ENCODE data around the gene DTWD2. TPM values are rescaled to one million over a fixed set of nuclear protein-coding genes. Genes with fewer than 3 reads are reported as not detected.

Gene DTWD2
- total and polyA plus RNA-seq, 2 of the 4 experiments (the other 2 are of a cell fraction), result 1.2 to 1.8 TPM

DNA sequence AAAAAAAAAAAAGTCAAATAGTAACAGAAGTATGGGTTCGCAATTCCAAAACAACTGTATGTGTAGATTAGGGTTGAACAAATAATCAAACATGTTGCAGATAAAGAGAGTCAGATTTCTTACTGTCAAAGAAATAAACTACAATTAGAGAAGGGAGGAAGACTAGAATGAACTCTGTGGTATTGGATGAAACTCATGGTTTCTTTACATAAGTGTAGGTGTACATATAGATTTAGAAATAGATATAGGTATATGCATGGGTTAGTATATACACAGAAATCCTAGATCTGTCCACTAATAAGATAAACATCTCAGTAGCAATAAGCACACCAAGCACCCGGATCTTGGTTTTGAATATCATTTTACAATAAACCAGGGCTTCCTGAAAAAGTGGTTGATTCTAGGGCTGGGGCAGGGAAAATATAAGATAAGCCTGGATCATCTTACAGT, 21.3 kb downstream of the DTWD2 start:
- H3K9ac ChIP-seq (ENCODE audit: low read depth, low read length), result no peak overlapping the region
- TF ChIP-seq, protein P1, sequence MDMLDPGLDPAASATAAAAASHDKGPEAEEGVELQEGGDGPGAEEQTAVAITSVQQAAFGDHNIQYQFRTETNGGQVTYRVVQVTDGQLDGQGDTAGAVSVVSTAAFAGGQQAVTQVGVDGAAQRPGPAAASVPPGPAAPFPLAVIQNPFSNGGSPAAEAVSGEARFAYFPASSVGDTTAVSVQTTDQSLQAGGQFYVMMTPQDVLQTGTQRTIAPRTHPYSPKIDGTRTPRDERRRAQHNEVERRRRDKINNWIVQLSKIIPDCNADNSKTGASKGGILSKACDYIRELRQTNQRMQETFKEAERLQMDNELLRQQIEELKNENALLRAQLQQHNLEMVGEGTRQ (IDR thresholded peaks at IDR 0.05; ENCODE audit: low read depth, low read length), result no peak
- TF ChIP-seq SMC3 (IDR thresholded peaks at IDR 0.05; ENCODE audit: low read depth, low read length), result no peak
- TF ChIP-seq, protein P2, sequence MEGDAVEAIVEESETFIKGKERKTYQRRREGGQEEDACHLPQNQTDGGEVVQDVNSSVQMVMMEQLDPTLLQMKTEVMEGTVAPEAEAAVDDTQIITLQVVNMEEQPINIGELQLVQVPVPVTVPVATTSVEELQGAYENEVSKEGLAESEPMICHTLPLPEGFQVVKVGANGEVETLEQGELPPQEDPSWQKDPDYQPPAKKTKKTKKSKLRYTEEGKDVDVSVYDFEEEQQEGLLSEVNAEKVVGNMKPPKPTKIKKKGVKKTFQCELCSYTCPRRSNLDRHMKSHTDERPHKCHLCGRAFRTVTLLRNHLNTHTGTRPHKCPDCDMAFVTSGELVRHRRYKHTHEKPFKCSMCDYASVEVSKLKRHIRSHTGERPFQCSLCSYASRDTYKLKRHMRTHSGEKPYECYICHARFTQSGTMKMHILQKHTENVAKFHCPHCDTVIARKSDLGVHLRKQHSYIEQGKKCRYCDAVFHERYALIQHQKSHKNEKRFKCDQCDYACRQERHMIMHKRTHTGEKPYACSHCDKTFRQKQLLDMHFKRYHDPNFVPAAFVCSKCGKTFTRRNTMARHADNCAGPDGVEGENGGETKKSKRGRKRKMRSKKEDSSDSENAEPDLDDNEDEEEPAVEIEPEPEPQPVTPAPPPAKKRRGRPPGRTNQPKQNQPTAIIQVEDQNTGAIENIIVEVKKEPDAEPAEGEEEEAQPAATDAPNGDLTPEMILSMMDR (conservative IDR thresholded peaks at IDR 0.05; ENCODE audit: low read depth, low read length), result no peak
- no peak for TF ChIP-seq MXI1 (IDR thresholded peaks at IDR 0.05; ENCODE audit: borderline replicate concordance, low read depth, low read length)
- TF ChIP-seq BHLHE40 (IDR thresholded peaks at IDR 0.05; ENCODE audit: low read depth, low read length), result no peak
- no peak for TF ChIP-seq NFE2L2 (IDR thresholded peaks at IDR 0.05; ENCODE audit: low read depth, low read length)
- TF ChIP-seq, protein P3, sequence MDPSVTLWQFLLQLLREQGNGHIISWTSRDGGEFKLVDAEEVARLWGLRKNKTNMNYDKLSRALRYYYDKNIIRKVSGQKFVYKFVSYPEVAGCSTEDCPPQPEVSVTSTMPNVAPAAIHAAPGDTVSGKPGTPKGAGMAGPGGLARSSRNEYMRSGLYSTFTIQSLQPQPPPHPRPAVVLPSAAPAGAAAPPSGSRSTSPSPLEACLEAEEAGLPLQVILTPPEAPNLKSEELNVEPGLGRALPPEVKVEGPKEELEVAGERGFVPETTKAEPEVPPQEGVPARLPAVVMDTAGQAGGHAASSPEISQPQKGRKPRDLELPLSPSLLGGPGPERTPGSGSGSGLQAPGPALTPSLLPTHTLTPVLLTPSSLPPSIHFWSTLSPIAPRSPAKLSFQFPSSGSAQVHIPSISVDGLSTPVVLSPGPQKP (IDR thresholded peaks at IDR 0.05; ENCODE audit: borderline replicate concordance, low read depth, low read length), result no peak
- TF ChIP-seq CHD1 (IDR thresholded peaks at IDR 0.05; ENCODE audit: low read depth, low read length), result no peak
- no peak for TF ChIP-seq FOS (IDR thresholded peaks at IDR 0.05; ENCODE audit: low read depth, low read length)
- TF ChIP-seq CEBPB (IDR thresholded peaks at IDR 0.05; ENCODE audit: low read depth, low read length), result no peak
- TF ChIP-seq MAFK (IDR thresholded peaks at IDR 0.05; ENCODE audit: low read depth, low read length), result no peak
- no peak overlapping the region for H3K18ac ChIP-seq (ENCODE audit: low read depth, low read length)
- DNase-seq (no peak), ATAC-seq (ENCODE audit: low read depth) (peak; percentile 53)
- H2AFZ ChIP-seq (replicated peaks; ENCODE audit: low read length, poor library complexity), result no peak overlapping the region
- H4K8ac ChIP-seq (ENCODE audit: low read depth in 2 of 2, low read length in 2 of 2), result no peak overlapping the region
- H4K5ac ChIP-seq (ENCODE audit: low read depth, low read length), result no peak overlapping the region
- H4K91ac ChIP-seq (ENCODE audit: insufficient read depth, low read depth, low read length), result no peak overlapping the region
- no peak overlapping the region for H2BK15ac ChIP-seq (ENCODE audit: low read depth, low read length)
- no peak overlapping the region for H2AK9ac ChIP-seq (replicated peaks; ENCODE audit: low read depth, low read length, poor library complexity)
- in situ Hi-C loops (cut with MboI; ENCODE audit: low sequenced_read_pairs) (no loop called here), dilution Hi-C loops (cut with HindIII; ENCODE audit: low sequenced_read_pairs, unreplicated experiment) (no loop called here), intact Hi-C loops (cut with micrococcal nuclease) (no loop called here)
- POLR2A ChIA-PET (ENCODE audit: unreplicated experiment), result no interaction called here
- H3K27me3 ChIP-seq (ENCODE audit: control insufficient read depth, insufficient read depth, low read length), result no peaks in the 10 kb centered on the region
- H3K4ac ChIP-seq (ENCODE audit: low read depth, low read length), result no peak overlapping the region
- no peak overlapping the region for H3K56ac ChIP-seq (ENCODE audit: extremely low read depth, insufficient read depth, low read length)
- no peak overlapping the region for H3K27ac ChIP-seq (ENCODE audit: insufficient read depth, low read length)
- H3K4me1 ChIP-seq (ENCODE audit: control insufficient read depth, insufficient read depth, low read length), result no peaks in the 10 kb centered on the region; the same call in 1 of the 2 replicates
- no peak overlapping the region for H3K4me2 ChIP-seq (ENCODE audit: low read depth, low read length)
- no peaks in the 10 kb centered on the region for H3K36me3 ChIP-seq (ENCODE audit: control insufficient read depth, insufficient read depth, low read length)
- CTCF ChIA-PET, result no interaction called here
- no peaks in the 10 kb centered on the region for H4K20me1 ChIP-seq (ENCODE audit: insufficient read depth, low read length)
- H2BK120ac ChIP-seq (ENCODE audit: low read depth, low read length), result no peak overlapping the region
- H3K4me3 ChIP-seq (ENCODE audit: insufficient read depth, low read depth, low read length), result no peak overlapping the region
- no peaks in the 10 kb centered on the region for H3K9me1 ChIP-seq (ENCODE audit: insufficient read depth, low read length)
- no peak overlapping the region for H3K23ac ChIP-seq (ENCODE audit: low read depth, low read length)
- BruUV-seq (replicated peaks), result no TSS peak
- no peak overlapping the region for H3K14ac ChIP-seq (replicated peaks; ENCODE audit: low read depth, low read length)
- H3K9me3 ChIP-seq (ENCODE audit: control insufficient read depth, insufficient read depth, low read length), result no peaks in the 10 kb centered on the region
- no peaks in the 10 kb centered on the region for H3K79me1 ChIP-seq (ENCODE audit: low read depth in 1 of 2, low read length in 2 of 2)
- H2AK5ac ChIP-seq (ENCODE audit: low read depth, low read length), result no peak overlapping the region
- no CpG with 5 or more reads among the region's 2 CpGs for WGBS, 2 experiments (ENCODE audit: extremely low coverage in 2 of 2, insufficient read length in 1 of 2)
- H2BK5ac ChIP-seq (ENCODE audit: low read depth, low read length, poor library complexity, severe bottlenecking), result no peak overlapping the region
- no peak overlapping the region for H2BK20ac ChIP-seq (ENCODE audit: low read depth, low read length)
